ENCODE measurements around the gene PSEN1.

The PSEN1 gene

DNA sequence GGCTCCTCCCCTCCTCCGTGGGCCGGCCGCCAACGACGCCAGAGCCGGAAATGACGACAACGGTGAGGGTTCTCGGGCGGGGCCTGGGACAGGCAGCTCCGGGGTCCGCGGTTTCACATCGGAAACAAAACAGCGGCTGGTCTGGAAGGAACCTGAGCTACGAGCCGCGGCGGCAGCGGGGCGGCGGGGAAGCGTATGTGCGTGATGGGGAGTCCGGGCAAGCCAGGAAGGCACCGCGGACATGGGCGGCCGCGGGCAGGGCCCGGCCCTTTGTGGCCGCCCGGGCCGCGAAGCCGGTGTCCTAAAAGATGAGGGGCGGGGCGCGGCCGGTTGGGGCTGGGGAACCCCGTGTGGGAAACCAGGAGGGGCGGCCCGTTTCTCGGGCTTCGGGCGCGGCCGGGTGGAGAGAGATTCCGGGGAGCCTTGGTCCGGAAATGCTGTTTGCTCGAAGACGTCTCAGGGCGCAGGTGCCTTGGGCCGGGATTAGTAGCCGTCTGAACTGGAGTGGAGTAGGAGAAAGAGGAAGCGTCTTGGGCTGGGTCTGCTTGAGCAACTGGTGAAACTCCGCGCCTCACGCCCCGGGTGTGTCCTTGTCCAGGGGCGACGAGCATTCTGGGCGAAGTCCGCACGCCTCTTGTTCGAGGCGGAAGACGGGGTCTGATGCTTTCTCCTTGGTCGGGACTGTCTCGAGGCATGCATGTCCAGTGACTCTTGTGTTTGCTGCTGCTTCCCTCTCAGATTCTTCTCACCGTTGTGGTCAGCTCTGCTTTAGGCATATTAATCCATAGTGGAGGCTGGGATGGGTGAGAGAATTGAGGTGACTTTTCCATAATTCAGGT is at the start of gene PSEN1:
PSEN1 (plus strand) TSS at position 121 of the 839 bp plus-strand sequence. CDS start 11,513 bp downstream, outside the sequence.
- H3K36me3 ChIP-seq (ENCODE audit: control insufficient read depth in 1 of 2, insufficient read depth in 2 of 2, low read length in 2 of 2): peaks cover 0 to 5% of the 10 kb centered on the region in 2 donors
- peak within 1 kb of the TSS; percentile 83 to 88 for H3K4me3 ChIP-seq (ENCODE audit: low read depth in 1 of 2, low read length in 2 of 2)
- peaks cover 0 to 9% of the 10 kb centered on the region in 2 donors for H3K9me3 ChIP-seq (ENCODE audit: control insufficient read depth in 1 of 2, low read length in 2 of 2)
- H3K27ac ChIP-seq (ENCODE audit: low read depth, low read length): peak within 1 kb of the TSS; percentile 97
- H3K4me1 ChIP-seq (ENCODE audit: control insufficient read depth in 1 of 2, insufficient read depth in 2 of 2, low read length in 2 of 2): peaks cover 10 to 12% of the 10 kb centered on the region in 2 donors
- H3K27me3 ChIP-seq (ENCODE audit: control insufficient read depth in 1 of 2, insufficient read depth in 2 of 2, low read length in 2 of 2): no peaks in the 10 kb centered on the region
- peak within 1 kb of the TSS; percentile 76 to 89 for H3K9ac ChIP-seq (ENCODE audit: low read depth in 1 of 2, low read length in 2 of 2)

DNA sequence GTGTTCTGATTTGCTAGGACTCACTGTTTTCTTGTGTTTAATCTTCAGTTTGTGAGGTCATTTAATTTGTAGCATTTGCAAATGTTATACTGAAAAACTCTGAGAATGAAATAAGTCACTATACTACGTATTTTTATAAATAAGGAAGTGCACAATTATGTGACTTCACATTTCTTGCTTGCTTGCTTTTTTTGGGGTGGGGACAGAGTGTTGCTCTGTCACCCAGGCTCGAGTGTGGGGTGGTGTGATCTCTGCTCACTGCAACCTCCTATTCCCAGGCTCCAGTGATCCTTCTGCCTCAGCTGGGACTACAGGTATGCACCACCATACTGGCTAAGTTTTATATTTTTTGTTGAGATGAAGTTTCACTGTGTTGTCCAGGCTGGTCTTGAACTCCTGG is 45.3 kb upstream of the PSEN1 start:
- H3K36me3 ChIP-seq (ENCODE audit: control insufficient read depth in 1 of 2, insufficient read depth in 2 of 2, low read length in 2 of 2): peaks cover 21 to 49% of the 10 kb centered on the region in 2 donors

DNA sequence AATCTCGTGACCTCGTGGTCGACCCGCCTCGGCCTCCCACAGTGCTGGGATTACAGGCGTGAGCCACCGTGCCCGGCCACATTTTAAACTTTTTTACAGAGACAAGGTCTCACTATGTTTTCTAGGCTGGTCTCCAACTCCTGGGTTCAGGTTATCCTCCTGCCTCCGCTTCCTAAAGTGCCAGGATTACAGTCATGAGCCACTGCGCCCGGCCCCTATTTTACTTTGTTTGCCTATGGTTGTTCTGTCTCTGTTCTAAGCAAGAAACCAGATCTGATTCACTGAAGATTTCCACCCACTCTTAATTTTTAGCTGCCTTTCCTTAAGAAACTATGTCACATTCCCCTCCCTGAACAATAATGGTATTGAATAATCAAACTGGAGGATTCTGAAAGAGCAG is 38.9 kb upstream of the PSEN1 start:
- Histone ChIP-seq H3K4me1 (ENCODE audit: control insufficient read depth in 1 of 2, insufficient read depth in 2 of 2, low read length in 2 of 2) (no peaks in the 10 kb centered on the region), H3K36me3 (ENCODE audit: control insufficient read depth in 1 of 2, insufficient read depth in 2 of 2, low read length in 2 of 2) (peaks cover 22 to 70% of the 10 kb centered on the region in 2 donors), H3K27ac (ENCODE audit: low read depth, low read length) (no peak overlapping the region), H3K9ac (ENCODE audit: low read depth in 1 of 2, low read length in 2 of 2) (no peak overlapping the region), H3K4me3 (ENCODE audit: low read depth in 1 of 2, low read length in 2 of 2) (no peak overlapping the region), H3K9me3 (ENCODE audit: control insufficient read depth in 1 of 2, low read length in 2 of 2) (no peaks in the 10 kb centered on the region), H3K27me3 (ENCODE audit: control insufficient read depth in 1 of 2, insufficient read depth in 2 of 2, low read length in 2 of 2) (no peaks in the 10 kb centered on the region)

More for the DNA sequence above, 45.3 kb upstream of the PSEN1 start:
- Histone ChIP-seq H3K27me3 (ENCODE audit: control insufficient read depth in 1 of 2, insufficient read depth in 2 of 2, low read length in 2 of 2) (no peaks in the 10 kb centered on the region), H3K4me1 (ENCODE audit: control insufficient read depth in 1 of 2, insufficient read depth in 2 of 2, low read length in 2 of 2) (no peaks in the 10 kb centered on the region), H3K9me3 (ENCODE audit: control insufficient read depth in 1 of 2, low read length in 2 of 2) (no peaks in the 10 kb centered on the region), H3K27ac (ENCODE audit: low read depth, low read length) (no peak overlapping the region), H3K4me3 (ENCODE audit: low read depth in 1 of 2, low read length in 2 of 2) (no peak overlapping the region), H3K9ac (ENCODE audit: low read depth in 1 of 2, low read length in 2 of 2) (no peak overlapping the region)

- H3K4me3 ChIP-seq (ENCODE audit: low read depth in 1 of 2, low read length in 2 of 2): no peak overlapping the region
- no peaks in the 10 kb centered on the region for H3K9me3 ChIP-seq (ENCODE audit: control insufficient read depth in 1 of 2, low read length in 2 of 2)
- H3K27ac ChIP-seq (ENCODE audit: low read depth, low read length): no peak overlapping the region
- H3K4me1 ChIP-seq (ENCODE audit: control insufficient read depth in 1 of 2, insufficient read depth in 2 of 2, low read length in 2 of 2): no peaks in the 10 kb centered on the region
- peaks cover 32 to 92% of the 10 kb centered on the region in 2 donors for H3K36me3 ChIP-seq (ENCODE audit: control insufficient read depth in 1 of 2, insufficient read depth in 2 of 2, low read length in 2 of 2)
- no peaks in the 10 kb centered on the region for H3K27me3 ChIP-seq (ENCODE audit: control insufficient read depth in 1 of 2, insufficient read depth in 2 of 2, low read length in 2 of 2)
- H3K9ac ChIP-seq (ENCODE audit: low read depth in 1 of 2, low read length in 2 of 2): no peak overlapping the region
Measured at GRCh38 chr14:73100334-73100733, 36.0 kb upstream of the PSEN1 start.

DNA sequence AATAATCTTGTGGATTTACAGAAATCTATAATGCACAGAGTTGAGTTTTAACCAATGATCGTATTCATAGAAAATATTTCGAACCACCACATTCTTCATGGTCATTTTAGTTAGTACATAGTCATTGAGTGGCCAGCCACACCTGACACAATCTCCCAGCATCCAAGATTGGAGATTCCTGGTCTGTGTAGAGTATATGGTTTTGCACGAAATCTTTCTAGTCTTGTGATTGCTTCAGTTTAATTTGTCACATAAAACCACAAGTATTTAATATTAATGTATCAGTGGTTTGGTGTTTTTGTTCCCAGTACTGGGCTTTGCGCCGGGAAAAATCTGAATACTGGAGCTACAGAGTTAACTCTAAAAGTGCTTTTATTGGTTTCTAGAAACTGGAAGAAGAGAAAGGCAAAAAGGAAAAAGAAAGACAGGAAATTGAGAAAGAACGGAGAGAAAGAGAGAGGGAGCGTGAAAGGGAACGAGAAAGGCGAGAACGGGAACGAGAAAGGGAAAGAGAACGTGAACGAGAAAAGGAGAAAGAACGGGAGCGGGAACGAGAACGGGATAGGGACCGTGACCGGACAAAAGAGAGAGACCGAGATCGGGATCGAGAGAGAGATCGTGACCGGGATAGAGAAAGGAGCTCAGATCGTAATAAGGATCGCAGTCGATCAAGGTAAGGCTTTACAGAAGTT is 33.4 kb upstream of the PSEN1 start:
- Histone ChIP-seq H3K36me3 (ENCODE audit: control insufficient read depth in 1 of 2, insufficient read depth in 2 of 2, low read length in 2 of 2) (peaks cover 36 to 91% of the 10 kb centered on the region in 2 donors), H3K27ac (ENCODE audit: low read depth, low read length) (no peak overlapping the region), H3K27me3 (ENCODE audit: control insufficient read depth in 1 of 2, insufficient read depth in 2 of 2, low read length in 2 of 2) (no peaks in the 10 kb centered on the region), H3K9me3 (ENCODE audit: control insufficient read depth in 1 of 2, low read length in 2 of 2) (no peaks in the 10 kb centered on the region), H3K9ac (ENCODE audit: low read depth in 1 of 2, low read length in 2 of 2) (no peak overlapping the region), H3K4me3 (ENCODE audit: low read depth in 1 of 2, low read length in 2 of 2) (no peak overlapping the region), H3K4me1 (ENCODE audit: control insufficient read depth in 1 of 2, insufficient read depth in 2 of 2, low read length in 2 of 2) (no peaks in the 10 kb centered on the region)

- Histone ChIP-seq H3K4me1 (ENCODE audit: control insufficient read depth in 1 of 2, insufficient read depth in 2 of 2, low read length in 2 of 2) (no peaks in the 10 kb centered on the region), H3K36me3 (ENCODE audit: control insufficient read depth in 1 of 2, insufficient read depth in 2 of 2, low read length in 2 of 2) (peaks cover 40 to 88% of the 10 kb centered on the region in 2 donors), H3K9ac (ENCODE audit: low read depth in 1 of 2, low read length in 2 of 2) (no peak overlapping the region), H3K27ac (ENCODE audit: low read depth, low read length) (no peak overlapping the region), H3K4me3 (ENCODE audit: low read depth in 1 of 2, low read length in 2 of 2) (no peak overlapping the region), H3K9me3 (ENCODE audit: control insufficient read depth in 1 of 2, low read length in 2 of 2) (no peaks in the 10 kb centered on the region), H3K27me3 (ENCODE audit: control insufficient read depth in 1 of 2, insufficient read depth in 2 of 2, low read length in 2 of 2) (no peaks in the 10 kb centered on the region)
Measured at GRCh38 chr14:73105050-73105449, 31.3 kb upstream of the PSEN1 start.

- H3K27me3 ChIP-seq (ENCODE audit: control insufficient read depth in 1 of 2, insufficient read depth in 2 of 2, low read length in 2 of 2): no peaks in the 10 kb centered on the region
- H3K4me3 ChIP-seq (ENCODE audit: low read depth in 1 of 2, low read length in 2 of 2): no peak overlapping the region
- no peaks in the 10 kb centered on the region for H3K4me1 ChIP-seq (ENCODE audit: control insufficient read depth in 1 of 2, insufficient read depth in 2 of 2, low read length in 2 of 2)
- H3K9ac ChIP-seq (ENCODE audit: low read depth in 1 of 2, low read length in 2 of 2): no peak overlapping the region
- H3K36me3 ChIP-seq (ENCODE audit: control insufficient read depth in 1 of 2, insufficient read depth in 2 of 2, low read length in 2 of 2): peaks cover 38 to 87% of the 10 kb centered on the region in 2 donors
- no peak overlapping the region for H3K27ac ChIP-seq (ENCODE audit: low read depth, low read length)
- H3K9me3 ChIP-seq (ENCODE audit: control insufficient read depth in 1 of 2, low read length in 2 of 2): no peaks in the 10 kb centered on the region
Measured at GRCh38 chr14:73105727-73106126, 30.6 kb upstream of the PSEN1 start.

GRCh38 chr14:73116079-73116665 is 20.1 kb upstream of the PSEN1 start:
- H3K36me3 ChIP-seq (ENCODE audit: control insufficient read depth in 1 of 2, insufficient read depth in 2 of 2, low read length in 2 of 2): peaks cover 32 to 71% of the 10 kb centered on the region in 2 donors
- H3K27ac ChIP-seq (ENCODE audit: low read depth, low read length): no peak overlapping the region
- H3K4me1 ChIP-seq (ENCODE audit: control insufficient read depth in 1 of 2, insufficient read depth in 2 of 2, low read length in 2 of 2): no peaks in the 10 kb centered on the region
- no peaks in the 10 kb centered on the region for H3K9me3 ChIP-seq (ENCODE audit: control insufficient read depth in 1 of 2, low read length in 2 of 2)
- H3K9ac ChIP-seq (ENCODE audit: low read depth in 1 of 2, low read length in 2 of 2): no peak overlapping the region
- H3K27me3 ChIP-seq (ENCODE audit: control insufficient read depth in 1 of 2, insufficient read depth in 2 of 2, low read length in 2 of 2): no peaks in the 10 kb centered on the region
- H3K4me3 ChIP-seq (ENCODE audit: low read depth in 1 of 2, low read length in 2 of 2): no peak overlapping the region

DNA sequence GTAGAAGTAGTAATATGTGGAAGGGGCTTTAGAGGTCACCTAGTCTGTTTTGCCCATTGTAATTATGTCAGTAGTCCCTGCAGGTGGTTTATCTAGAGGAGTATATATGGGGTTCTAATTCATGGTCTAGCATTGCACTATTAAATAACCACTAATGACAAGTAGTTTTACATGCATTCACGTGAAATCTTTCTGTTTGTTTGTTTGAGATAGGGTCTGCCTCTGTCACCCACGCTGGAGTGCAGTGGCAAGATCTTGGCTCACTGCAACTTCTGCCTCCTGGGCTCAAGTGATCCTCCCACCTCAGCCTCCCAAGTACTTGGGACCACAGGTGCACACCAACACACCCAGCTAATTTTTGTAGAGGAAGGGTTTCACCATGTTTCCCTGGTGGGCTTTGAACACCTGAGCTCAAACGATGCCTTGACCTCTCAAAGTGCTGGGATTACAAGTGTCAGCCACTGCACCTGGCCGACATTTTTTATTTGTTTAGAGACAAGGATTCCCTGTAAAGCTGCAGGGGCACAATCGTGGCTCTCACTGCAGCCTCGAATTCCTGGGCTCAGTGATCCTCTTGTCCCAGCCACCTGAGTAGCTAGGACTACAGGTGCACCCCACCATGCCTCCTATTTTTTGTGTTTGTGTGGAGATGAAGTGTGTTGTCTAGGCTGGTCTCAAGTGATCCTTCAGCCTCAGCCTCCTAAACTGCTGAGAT is 12.0 kb upstream of the PSEN1 start:
- Histone ChIP-seq H3K4me1 (ENCODE audit: control insufficient read depth in 1 of 2, insufficient read depth in 2 of 2, low read length in 2 of 2) (no peaks in the 10 kb centered on the region), H3K36me3 (ENCODE audit: control insufficient read depth in 1 of 2, insufficient read depth in 2 of 2, low read length in 2 of 2) (peaks cover 0 to 40% of the 10 kb centered on the region in 2 donors), H3K9me3 (ENCODE audit: control insufficient read depth in 1 of 2, low read length in 2 of 2) (no peaks in the 10 kb centered on the region), H3K27me3 (ENCODE audit: control insufficient read depth in 1 of 2, insufficient read depth in 2 of 2, low read length in 2 of 2) (no peaks in the 10 kb centered on the region), H3K27ac (ENCODE audit: low read depth, low read length) (no peak overlapping the region), H3K9ac (ENCODE audit: low read depth in 1 of 2, low read length in 2 of 2) (no peak overlapping the region), H3K4me3 (ENCODE audit: low read depth in 1 of 2, low read length in 2 of 2) (no peak overlapping the region)

All from duodenal mucosa (tissue), 2 donors.